Measurements from ENCODE around the gene ANKRD34C.

ANKRD34C gene

DNA sequence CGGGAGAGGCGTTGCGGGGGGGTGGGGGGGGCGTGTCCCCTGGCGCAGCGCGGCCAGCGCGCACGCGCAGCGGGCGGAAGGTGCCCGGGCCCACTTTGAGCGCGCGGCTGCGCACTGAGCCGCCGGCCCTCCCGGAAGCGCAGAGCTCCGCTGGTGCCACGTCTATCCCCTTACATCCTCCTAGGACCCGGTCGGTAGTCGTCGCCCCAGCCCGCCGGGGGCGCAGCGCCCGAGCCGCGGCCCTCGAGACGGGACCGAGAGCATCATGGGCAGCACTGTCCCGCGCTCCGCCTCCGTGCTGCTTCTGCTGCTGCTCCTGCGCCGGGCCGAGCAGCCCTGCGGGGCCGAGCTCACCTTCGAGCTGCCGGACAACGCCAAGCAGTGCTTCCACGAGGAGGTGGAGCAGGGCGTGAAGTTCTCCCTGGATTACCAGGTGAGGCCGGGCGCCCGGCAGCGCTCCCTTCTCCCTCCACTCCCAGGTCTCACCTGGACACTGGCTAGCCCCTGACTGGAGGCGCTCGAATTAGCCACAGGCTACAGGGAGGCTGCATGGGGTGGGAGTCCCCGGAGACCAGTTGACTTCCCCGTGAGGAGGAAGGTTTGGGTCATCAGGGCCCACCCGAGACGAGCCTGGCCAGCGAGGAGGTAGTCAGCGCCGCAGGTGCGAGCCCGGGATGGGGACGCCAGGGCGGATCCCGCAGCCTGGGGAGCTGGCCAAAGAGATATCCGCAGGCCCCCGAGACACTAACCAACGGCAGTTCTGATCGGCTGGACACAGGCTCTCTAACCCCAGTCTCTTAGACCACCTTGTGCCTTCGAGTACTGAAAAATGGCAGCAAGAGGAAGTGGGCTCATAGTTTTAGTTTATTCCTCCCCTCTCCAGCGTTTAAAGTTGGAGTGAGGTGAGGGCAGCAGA, 28.7 kb downstream of the ANKRD34C start, which contains the start of gene TMED3 (continued):
- TF ChIP-seq, protein P1, sequence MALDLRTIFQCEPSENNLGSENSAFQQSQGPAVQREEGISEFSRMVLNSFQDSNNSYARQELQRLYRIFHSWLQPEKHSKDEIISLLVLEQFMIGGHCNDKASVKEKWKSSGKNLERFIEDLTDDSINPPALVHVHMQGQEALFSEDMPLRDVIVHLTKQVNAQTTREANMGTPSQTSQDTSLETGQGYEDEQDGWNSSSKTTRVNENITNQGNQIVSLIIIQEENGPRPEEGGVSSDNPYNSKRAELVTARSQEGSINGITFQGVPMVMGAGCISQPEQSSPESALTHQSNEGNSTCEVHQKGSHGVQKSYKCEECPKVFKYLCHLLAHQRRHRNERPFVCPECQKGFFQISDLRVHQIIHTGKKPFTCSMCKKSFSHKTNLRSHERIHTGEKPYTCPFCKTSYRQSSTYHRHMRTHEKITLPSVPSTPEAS (tag by site-specific recombination; IDR thresholded peaks at IDR 0.05) = no peak; the same call in 1 of the 2 replicates
- TF ChIP-seq, protein P2, sequence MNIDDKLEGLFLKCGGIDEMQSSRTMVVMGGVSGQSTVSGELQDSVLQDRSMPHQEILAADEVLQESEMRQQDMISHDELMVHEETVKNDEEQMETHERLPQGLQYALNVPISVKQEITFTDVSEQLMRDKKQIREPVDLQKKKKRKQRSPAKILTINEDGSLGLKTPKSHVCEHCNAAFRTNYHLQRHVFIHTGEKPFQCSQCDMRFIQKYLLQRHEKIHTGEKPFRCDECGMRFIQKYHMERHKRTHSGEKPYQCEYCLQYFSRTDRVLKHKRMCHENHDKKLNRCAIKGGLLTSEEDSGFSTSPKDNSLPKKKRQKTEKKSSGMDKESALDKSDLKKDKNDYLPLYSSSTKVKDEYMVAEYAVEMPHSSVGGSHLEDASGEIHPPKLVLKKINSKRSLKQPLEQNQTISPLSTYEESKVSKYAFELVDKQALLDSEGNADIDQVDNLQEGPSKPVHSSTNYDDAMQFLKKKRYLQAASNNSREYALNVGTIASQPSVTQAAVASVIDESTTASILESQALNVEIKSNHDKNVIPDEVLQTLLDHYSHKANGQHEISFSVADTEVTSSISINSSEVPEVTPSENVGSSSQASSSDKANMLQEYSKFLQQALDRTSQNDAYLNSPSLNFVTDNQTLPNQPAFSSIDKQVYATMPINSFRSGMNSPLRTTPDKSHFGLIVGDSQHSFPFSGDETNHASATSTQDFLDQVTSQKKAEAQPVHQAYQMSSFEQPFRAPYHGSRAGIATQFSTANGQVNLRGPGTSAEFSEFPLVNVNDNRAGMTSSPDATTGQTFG (tag by site-specific recombination; IDR thresholded peaks at IDR 0.05; ENCODE audit: borderline replicate concordance) = no peak
- TF ChIP-seq ZNF600 (tag by site-specific recombination; IDR thresholded peaks at IDR 0.05) (peak; percentile 73), ZNF747 (tag by site-specific recombination; IDR thresholded peaks at IDR 0.05) (no peak), PRDM1 (tag by site-specific recombination; IDR thresholded peaks at IDR 0.05) (no peak), ZNF335 (tag by site-specific recombination; conservative IDR thresholded peaks at IDR 0.05) (peak; percentile 84), ZNF558 (tag by site-specific recombination; IDR thresholded peaks at IDR 0.05) (no peak), ZNF19 (tag by site-specific recombination; IDR thresholded peaks at IDR 0.05; ENCODE audit: low read depth) (no peak), ZFP37 (tag by site-specific recombination; IDR thresholded peaks at IDR 0.05) (peak; percentile 90), EGR2 (tag by site-specific recombination; IDR thresholded peaks at IDR 0.05; ENCODE audit: low read depth) (no peak), ZNF621 (tag by site-specific recombination; IDR thresholded peaks at IDR 0.05) (no peak), ZXDB (tag by site-specific recombination; IDR thresholded peaks at IDR 0.05) (0 out of 2 replicates have a peak, but pooled peaks have one; percentile 63), ZNF10 (tag by site-specific recombination; IDR thresholded peaks at IDR 0.05) (no peak), OSR2 (tag by site-specific recombination; IDR thresholded peaks at IDR 0.05) (no peak), HOXA7 (CRISPR knock-in tag; IDR thresholded peaks at IDR 0.05; ENCODE audit: borderline replicate concordance) (no peak), YY2 (tag by site-specific recombination; IDR thresholded peaks at IDR 0.05) (no peak), ZNF394 (tag by site-specific recombination; IDR thresholded peaks at IDR 0.05; ENCODE audit: borderline replicate concordance) (peak; percentile 35; the same call in 1 of the 2 replicates), ZNF707 (tag by site-specific recombination; IDR thresholded peaks at IDR 0.05) (no peak), ZNF423 (tag by site-specific recombination; IDR thresholded peaks at IDR 0.05) (no peak), ZNF561 (tag by site-specific recombination; IDR thresholded peaks at IDR 0.05; ENCODE audit: borderline replicate concordance) (peak; percentile 37; the same call in 1 of the 2 replicates), ZNF585B (tag by site-specific recombination; IDR thresholded peaks at IDR 0.05) (peak; percentile 14; the same call in 1 of the 2 replicates), ZNF473 (tag by site-specific recombination; IDR thresholded peaks at IDR 0.05) (no peak), ZNF521 (tag by site-specific recombination; IDR thresholded peaks at IDR 0.05) (no peak), ZNF202 (tag by site-specific recombination; IDR thresholded peaks at IDR 0.05; ENCODE audit: borderline replicate concordance) (no peak)
- TF ChIP-seq, protein P3, sequence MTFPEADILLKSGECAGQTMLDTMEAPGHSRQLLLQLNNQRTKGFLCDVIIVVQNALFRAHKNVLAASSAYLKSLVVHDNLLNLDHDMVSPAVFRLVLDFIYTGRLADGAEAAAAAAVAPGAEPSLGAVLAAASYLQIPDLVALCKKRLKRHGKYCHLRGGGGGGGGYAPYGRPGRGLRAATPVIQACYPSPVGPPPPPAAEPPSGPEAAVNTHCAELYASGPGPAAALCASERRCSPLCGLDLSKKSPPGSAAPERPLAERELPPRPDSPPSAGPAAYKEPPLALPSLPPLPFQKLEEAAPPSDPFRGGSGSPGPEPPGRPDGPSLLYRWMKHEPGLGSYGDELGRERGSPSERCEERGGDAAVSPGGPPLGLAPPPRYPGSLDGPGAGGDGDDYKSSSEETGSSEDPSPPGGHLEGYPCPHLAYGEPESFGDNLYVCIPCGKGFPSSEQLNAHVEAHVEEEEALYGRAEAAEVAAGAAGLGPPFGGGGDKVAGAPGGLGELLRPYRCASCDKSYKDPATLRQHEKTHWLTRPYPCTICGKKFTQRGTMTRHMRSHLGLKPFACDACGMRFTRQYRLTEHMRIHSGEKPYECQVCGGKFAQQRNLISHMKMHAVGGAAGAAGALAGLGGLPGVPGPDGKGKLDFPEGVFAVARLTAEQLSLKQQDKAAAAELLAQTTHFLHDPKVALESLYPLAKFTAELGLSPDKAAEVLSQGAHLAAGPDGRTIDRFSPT (tag by site-specific recombination; IDR thresholded peaks at IDR 0.05) = no peak; the same call in 1 of the 2 replicates
- TF ChIP-seq, protein P4, sequence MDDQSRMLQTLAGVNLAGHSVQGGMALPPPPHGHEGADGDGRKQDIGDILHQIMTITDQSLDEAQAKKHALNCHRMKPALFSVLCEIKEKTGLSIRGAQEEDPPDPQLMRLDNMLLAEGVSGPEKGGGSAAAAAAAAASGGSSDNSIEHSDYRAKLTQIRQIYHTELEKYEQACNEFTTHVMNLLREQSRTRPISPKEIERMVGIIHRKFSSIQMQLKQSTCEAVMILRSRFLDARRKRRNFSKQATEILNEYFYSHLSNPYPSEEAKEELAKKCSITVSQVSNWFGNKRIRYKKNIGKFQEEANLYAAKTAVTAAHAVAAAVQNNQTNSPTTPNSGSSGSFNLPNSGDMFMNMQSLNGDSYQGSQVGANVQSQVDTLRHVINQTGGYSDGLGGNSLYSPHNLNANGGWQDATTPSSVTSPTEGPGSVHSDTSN (CRISPR knock-in tag; IDR thresholded peaks at IDR 0.05) = peak; percentile 68
- TF ChIP-seq, protein P5, sequence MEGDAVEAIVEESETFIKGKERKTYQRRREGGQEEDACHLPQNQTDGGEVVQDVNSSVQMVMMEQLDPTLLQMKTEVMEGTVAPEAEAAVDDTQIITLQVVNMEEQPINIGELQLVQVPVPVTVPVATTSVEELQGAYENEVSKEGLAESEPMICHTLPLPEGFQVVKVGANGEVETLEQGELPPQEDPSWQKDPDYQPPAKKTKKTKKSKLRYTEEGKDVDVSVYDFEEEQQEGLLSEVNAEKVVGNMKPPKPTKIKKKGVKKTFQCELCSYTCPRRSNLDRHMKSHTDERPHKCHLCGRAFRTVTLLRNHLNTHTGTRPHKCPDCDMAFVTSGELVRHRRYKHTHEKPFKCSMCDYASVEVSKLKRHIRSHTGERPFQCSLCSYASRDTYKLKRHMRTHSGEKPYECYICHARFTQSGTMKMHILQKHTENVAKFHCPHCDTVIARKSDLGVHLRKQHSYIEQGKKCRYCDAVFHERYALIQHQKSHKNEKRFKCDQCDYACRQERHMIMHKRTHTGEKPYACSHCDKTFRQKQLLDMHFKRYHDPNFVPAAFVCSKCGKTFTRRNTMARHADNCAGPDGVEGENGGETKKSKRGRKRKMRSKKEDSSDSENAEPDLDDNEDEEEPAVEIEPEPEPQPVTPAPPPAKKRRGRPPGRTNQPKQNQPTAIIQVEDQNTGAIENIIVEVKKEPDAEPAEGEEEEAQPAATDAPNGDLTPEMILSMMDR (tag by site-specific recombination; IDR thresholded peaks at IDR 0.05) = peak; percentile 91
- TF ChIP-seq, protein P6, sequence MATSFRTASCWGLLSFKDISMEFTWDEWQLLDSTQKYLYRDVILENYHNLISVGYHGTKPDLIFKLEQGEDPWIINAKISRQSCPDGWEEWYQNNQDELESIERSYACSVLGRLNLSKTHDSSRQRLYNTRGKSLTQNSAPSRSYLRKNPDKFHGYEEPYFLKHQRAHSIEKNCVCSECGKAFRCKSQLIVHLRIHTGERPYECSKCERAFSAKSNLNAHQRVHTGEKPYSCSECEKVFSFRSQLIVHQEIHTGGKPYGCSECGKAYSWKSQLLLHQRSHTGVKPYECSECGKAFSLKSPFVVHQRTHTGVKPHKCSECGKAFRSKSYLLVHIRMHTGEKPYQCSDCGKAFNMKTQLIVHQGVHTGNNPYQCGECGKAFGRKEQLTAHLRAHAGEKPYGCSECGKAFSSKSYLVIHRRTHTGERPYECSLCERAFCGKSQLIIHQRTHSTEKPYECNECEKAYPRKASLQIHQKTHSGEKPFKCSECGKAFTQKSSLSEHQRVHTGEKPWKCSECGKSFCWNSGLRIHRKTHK (tag by site-specific recombination; IDR thresholded peaks at IDR 0.05) = no peak
